Hematopoietic multipotent progenitor cell treated with erythropoietin and hydrocortisone succinate and interleukin-3 and kit ligand, for 4 days (in vitro differentiated cells): ENCODE measurements around the gene HOXB4.

Source experiments
- DNase-seq: peaks from one replicate; pipeline ENCODE4 v3.0.0-alpha.2; 2015

The HOXB4 gene

GRCh38 chr17:48558057-48558830 is 19.9 kb downstream of the HOXB4 start:
- DNase-seq: no peak

- DNase-seq: no peak
These were observed 21.4 kb downstream of the HOXB4 start for GRCh38 chr17:48556576-48557401.

GRCh38 chr17:48556229-48556575 is 21.9 kb downstream of the HOXB4 start:
- no peak for DNase-seq

DNA sequence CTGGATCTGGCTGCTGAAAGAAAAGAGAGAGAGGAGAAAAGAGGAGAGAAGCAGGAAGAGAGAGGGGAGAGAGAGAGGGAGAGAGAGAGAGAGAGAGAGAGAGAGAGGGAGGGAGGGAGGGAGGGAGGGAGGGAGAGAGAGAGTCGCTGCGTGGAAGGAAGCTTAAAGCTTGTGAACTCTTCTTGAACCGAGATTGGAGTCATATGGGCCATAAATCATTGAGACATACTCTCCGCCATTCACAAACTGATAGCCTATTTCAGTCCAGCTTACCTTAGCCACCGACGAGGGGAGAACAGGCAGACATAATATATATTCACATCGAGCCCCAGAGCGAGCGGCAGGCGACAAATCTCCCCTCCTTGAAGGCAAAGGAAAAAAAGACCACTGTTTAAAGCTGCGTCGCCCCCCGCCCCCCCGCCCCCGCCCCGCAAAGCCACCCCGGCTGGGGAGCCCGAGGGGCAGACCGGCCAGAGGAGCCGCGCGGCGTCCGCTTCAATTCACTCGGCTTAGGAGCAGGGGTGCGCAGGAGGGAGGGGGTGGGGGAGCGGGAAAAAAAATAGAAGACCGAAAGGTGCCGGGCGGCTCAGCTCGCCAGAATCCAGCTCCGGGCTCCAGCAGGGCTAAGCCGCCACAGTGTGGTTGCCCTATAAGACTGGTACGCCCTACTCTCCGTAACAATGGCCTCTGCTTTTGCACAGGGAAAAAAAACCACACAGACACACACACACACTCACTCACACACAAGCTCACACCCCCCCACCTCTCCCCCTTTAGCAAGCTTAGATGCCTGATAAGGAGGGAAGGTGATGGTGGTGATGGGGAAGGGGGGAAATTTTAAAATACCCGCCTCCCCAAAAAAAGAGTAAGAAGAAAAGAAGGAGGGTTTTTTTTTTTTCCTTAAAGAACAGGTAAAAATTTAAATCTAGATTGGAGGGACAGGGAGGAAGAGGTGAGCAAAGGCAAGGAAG is 22.6 kb downstream of the HOXB4 start:
- DNase-seq: peak; percentile 74

- DNase-seq: no peak
These were observed 23.5 kb downstream of the HOXB4 start for GRCh38 chr17:48554412-48555257.

GRCh38 chr17:48553826-48554225 is 24.3 kb downstream of the HOXB4 start:
- DNase-seq: no peak

DNA sequence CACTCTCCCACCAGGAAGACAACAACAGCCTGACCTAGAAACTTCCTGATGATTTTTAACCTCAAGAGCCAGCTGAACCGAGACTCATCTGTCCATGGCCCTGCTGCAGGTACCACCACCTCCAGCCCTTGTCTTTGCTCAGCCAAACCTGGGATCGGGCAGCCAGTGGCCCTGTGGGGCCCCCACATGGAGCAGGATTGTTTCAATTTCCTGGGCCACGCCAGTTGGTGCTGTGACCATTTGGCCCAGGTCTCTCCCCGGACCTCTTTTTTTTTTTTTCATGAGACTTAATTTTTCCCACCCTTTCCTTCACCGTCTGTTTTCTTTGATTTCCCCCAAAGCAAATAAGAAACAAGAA is 25.0 kb downstream of the HOXB4 start:
- DNase-seq: no peak

- no peak for DNase-seq
These were observed 25.5 kb downstream of the HOXB4 start for GRCh38 chr17:48552466-48553189.

DNA sequence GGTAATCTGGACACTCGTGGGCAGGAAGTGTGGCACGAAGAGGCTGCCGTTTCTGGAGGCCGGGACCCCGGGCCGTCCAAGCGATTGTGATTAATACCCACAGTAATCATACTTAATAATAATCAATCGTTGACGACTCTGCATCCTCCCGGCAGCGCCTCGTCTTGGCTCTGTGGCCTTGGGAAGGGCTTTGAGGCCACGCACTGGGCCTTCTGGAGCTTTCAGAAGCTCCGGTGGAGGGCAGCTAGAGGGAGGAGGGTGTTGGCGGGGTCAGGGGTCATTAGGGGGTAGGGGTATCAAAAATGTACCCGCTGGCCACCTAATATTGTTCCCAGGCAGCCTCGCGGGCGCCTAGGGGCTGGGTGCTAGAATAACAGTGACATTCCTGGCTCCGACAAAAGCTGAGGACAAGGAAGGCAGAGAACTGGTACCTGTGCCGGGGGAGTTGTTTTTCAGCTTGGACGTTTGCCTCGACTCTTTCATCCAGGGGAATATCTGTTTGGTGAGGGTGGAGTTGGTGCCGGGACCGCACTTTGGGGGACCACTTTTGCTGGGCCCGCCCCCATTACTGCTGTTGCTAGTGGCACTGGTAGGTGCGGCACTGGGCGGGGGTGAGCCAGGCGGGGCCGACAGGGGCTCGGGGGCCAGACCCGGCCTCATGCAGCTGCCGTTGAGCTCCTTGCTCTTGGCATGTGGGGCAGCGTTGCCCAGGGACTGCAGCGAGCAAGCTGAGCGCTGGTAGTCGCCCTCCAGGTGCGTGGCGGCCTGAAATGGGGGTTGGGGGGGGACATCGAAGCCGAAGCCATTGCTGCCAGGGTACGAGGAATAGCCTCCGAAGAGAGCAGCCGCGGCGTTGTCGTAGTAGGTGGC is 26.3 kb downstream of the HOXB4 start:
- no peak for DNase-seq

DNA sequence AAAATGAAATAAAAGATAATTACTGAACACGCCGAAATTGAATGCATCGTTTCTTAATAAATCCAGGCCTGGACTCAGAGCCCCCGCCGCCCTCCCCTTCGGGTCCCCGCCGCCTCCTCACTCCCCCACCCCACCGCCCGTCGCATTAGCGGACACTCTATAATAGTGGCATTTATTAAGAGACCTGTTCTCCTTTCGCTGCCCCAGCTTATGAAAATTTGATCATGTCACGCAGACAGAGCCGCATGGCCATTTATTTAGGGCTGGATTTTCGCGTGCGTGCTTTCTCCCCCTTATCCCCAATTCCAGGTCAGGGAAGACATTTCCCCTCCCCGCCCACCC is 27.0 kb downstream of the HOXB4 start:
- DNase-seq: no peak

- DNase-seq: no peak
These were observed 27.5 kb downstream of the HOXB4 start for GRCh38 chr17:48550502-48551213.

GRCh38 chr17:48549914-48550501 is 28.1 kb downstream of the HOXB4 start:
- no peak for DNase-seq

GRCh38 chr17:48549281-48549630 is 28.9 kb downstream of the HOXB4 start:
- DNase-seq: no peak

GRCh38 chr17:48548523-48549280 is 29.4 kb downstream of the HOXB4 start:
- no peak for DNase-seq

- peak; percentile 83 for DNase-seq
These were observed 30.2 kb downstream of the HOXB4 start for GRCh38 chr17:48547808-48548522.

- peak; percentile 96 for DNase-seq
These were observed 31.0 kb downstream of the HOXB4 start for GRCh38 chr17:48546924-48547807.
